H1 (cell line): ENCODE data around the gene PRIMPOL. TPM values are rescaled to one million over a fixed set of nuclear protein-coding genes. Genes with fewer than 3 reads are reported as not detected.

Experiments
- EZH2 ChIP-seq: fragments of 200-600 bp; sonication (generic); IDR thresholded peaks from 2 replicates; pipeline ENCODE4 v1.7.1; 2012; ENCODE audit warnings: low read depth, mild to moderate bottlenecking, moderate library complexity, low read length, inconsistent platforms; ENCODE audit not compliant: severe bottlenecking
- JUN ChIP-seq: IDR thresholded peaks from 2 replicates; pipeline ENCODE4 v1.6.1; 2011; ENCODE audit warnings: low read depth, mild to moderate bottlenecking, improper control_type of control experiment, low read length
- KDM1A ChIP-seq: fragments of 200-600, 300-600 bp; sonication (generic); IDR thresholded peaks from 2 replicates; pipeline ENCODE4 v1.7.1; 2016; ENCODE audit warnings: mild to moderate bottlenecking, low read length, borderline replicate concordance
- POLR2AphosphoS5 ChIP-seq: IDR thresholded peaks from 2 replicates; pipeline ENCODE4 v1.6.1; 2011; ENCODE audit warnings: low read depth, low read length
- SRF ChIP-seq: IDR thresholded peaks from 2 replicates; pipeline ENCODE4 v1.6.1; 2011; ENCODE audit warnings: mild to moderate bottlenecking, low read depth, low read length, moderate library complexity
- TAF7 ChIP-seq: optimal IDR thresholded peaks from 2 replicates; pipeline ENCODE3; 2011; ENCODE audit warnings: low read depth, mild to moderate bottlenecking, inconsistent platforms, low read length, moderate library complexity, borderline replicate concordance
- polyA plus RNA-seq, 7 experiments: library from polyadenylated mRNA; depleted of rRNA in 3 of 7; stranded (reverse) in 5 of 7; unstranded in 2 of 7; fragments of >200 nt in 5 of 7; fragments of 200-250 nt in 2 of 7; gene quantifications; 1 replicate in 5 of 7; 2 replicates in 1 of 7; 4 replicates in 1 of 7; pipeline versions ENCODE4 v1.2.1 to v1.2.3, GENCODE V29; 2011 to 2013; ENCODE audit warnings: missing spikeins in 2 of 7, mixed read lengths in 2 of 7
- total RNA-seq: library from RNA; stranded (reverse); fragmentation: NEBNext Ultra II Directional; extraction: Animal tissue kit (Norgen Biotek cat#: 25700); gene quantifications from 2 replicates; pipeline ENCODE4 v1.2.1, GENCODE V29; 2021
- TF ChIP-seq, protein P1 (sequence below): IDR thresholded peaks from 2 replicates; pipeline ENCODE4 v1.6.1; 2011; ENCODE audit warnings: low read length, improper control_type of control experiment

PRIMPOL gene
- total and polyA plus RNA-seq, 2 of the 8 experiments (the other 6 are each of a cell fraction or from before 2014, with no cell fraction given) = 4.4 to 6.7 TPM

GRCh38 chr4:184693056-184693455 lies 43.5 kb downstream of the PRIMPOL start (continued):
- no peak for TF ChIP-seq TAF7
- TF ChIP-seq, protein P1, sequence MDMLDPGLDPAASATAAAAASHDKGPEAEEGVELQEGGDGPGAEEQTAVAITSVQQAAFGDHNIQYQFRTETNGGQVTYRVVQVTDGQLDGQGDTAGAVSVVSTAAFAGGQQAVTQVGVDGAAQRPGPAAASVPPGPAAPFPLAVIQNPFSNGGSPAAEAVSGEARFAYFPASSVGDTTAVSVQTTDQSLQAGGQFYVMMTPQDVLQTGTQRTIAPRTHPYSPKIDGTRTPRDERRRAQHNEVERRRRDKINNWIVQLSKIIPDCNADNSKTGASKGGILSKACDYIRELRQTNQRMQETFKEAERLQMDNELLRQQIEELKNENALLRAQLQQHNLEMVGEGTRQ = no peak
- no peak for TF ChIP-seq JUN
- no peak for TF ChIP-seq KDM1A
- no peak for TF ChIP-seq SRF
- TF ChIP-seq EZH2 = no peak
- TF ChIP-seq POLR2AphosphoS5 = no peak
